GM12865 (cell line): ENCODE measurements around the gene ZDHHC13.

Experiments used
- DNase-seq: peaks from one replicate; pipeline ENCODE4 v3.0.0; 2010; ENCODE audit warnings: low read depth
- H3K4me3 ChIP-seq: 2 replicates; pipeline ENCODE4 v1.5.1; 2011; ENCODE audit warnings: mild to moderate bottlenecking, low read depth, low read length, control low read depth
- TF ChIP-seq, protein P1 (sequence below): IDR thresholded peaks from 2 replicates; pipeline ENCODE4 v1.5.1; 2011; ENCODE audit warnings: low read length, control low read depth, low read depth, inconsistent platforms; ENCODE audit not compliant: insufficient read depth; ENCODE audit errors: missing control alignments

Gene ZDHHC13

DNA sequence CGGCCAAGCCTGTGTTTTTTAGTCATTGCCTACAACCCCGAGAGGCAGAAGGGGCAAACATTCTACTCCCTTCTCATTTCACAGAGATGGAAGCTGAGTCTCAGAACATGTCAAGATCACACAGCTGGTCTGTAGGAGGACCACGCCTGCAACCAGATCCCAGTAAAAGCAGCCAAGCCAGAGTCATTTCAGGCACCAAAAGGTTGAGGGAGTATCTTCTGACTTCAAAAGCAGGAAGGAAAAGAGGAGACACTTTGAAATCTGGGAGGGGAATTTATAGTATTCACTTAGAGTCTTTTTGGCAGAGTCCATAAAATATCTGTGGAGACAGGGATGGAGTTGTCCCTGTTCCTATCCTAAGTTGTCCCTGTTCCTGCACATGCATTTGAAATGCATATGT, 17.9 kb upstream of the ZDHHC13 start:
- DNase-seq: no peak
- TF ChIP-seq, protein P1, sequence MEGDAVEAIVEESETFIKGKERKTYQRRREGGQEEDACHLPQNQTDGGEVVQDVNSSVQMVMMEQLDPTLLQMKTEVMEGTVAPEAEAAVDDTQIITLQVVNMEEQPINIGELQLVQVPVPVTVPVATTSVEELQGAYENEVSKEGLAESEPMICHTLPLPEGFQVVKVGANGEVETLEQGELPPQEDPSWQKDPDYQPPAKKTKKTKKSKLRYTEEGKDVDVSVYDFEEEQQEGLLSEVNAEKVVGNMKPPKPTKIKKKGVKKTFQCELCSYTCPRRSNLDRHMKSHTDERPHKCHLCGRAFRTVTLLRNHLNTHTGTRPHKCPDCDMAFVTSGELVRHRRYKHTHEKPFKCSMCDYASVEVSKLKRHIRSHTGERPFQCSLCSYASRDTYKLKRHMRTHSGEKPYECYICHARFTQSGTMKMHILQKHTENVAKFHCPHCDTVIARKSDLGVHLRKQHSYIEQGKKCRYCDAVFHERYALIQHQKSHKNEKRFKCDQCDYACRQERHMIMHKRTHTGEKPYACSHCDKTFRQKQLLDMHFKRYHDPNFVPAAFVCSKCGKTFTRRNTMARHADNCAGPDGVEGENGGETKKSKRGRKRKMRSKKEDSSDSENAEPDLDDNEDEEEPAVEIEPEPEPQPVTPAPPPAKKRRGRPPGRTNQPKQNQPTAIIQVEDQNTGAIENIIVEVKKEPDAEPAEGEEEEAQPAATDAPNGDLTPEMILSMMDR: no peak

DNA sequence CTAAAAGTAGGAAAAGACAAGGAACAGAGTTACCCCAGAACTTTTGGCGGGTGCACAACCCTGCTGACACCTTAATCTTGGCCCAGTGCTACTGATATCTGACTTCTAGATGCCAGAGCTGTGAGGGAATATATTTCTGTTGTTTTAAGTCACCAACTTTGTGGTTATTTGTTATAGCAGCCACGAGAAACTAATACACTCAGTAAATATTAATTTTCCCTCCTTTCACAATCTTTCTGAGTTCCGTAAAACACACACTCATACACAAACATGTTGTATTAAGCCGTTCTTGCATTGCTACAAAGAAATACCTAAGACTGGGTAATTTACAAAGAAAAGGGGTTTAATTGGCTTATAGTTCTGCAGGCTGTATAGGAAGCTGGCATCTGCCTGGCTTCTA, 16.1 kb upstream of the ZDHHC13 start:
- TF ChIP-seq, protein P1: no peak
- DNase-seq: no peak
- H3K4me3 ChIP-seq: no peak overlapping the region

More for the DNA sequence above, 17.9 kb upstream of the ZDHHC13 start:
- H3K4me3 ChIP-seq: no peak overlapping the region

DNA sequence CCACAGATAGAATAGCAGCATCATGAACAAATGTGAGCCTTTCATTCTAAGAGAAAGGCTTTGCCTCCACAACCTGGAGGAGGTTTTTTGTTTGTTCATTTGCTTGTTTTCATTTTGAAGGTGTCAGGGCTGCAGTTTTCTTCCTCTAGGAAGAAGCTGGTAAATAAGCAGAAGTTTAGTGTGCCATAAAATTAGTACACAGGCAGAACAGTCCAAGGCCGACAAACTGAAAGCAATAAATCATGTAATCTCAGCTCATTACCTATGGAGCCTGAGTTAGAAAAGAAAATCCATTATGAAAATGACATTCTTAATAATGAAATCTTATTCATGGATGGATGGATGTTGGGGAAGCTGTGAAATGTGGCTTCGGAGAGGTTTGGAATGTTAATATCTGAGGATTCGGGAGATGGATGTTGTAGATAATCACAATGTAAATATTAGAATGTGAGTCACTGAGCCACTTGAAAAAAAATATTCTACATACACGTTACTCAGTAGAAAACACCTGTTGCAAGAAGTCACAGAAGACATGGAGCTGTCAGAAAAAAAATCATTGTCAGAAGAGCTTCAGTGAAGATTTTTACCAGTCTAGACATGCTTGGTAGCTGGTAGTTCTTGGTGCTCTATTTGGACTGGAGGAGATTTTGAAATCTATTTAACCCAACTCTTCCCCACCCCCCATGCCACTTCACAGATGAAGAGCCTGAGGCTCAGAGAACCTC, 15.0 kb upstream of the ZDHHC13 start:
- H3K4me3 ChIP-seq: no peak overlapping the region
- TF ChIP-seq, protein P1: no peak
- no peak for DNase-seq

DNA sequence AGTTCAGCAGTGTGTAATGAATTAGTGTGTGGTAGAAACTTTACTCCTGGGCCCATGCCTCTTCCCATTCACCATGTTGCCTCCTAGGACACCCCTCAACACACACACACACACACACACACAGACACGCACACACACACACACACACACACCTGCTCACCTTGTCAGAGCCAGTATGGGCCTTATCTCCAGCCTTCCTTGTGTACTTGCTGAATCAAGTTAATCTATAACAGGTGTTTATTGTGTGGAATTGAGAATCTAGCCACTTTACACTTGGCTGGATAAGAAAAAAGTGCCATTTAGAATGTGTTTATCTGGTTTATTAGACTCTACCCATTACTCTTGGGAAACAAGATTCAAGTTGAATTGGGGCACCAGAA, 14.5 kb upstream of the ZDHHC13 start:
- no peak for DNase-seq
- H3K4me3 ChIP-seq: no peak overlapping the region
- TF ChIP-seq, protein P1: no peak

DNA sequence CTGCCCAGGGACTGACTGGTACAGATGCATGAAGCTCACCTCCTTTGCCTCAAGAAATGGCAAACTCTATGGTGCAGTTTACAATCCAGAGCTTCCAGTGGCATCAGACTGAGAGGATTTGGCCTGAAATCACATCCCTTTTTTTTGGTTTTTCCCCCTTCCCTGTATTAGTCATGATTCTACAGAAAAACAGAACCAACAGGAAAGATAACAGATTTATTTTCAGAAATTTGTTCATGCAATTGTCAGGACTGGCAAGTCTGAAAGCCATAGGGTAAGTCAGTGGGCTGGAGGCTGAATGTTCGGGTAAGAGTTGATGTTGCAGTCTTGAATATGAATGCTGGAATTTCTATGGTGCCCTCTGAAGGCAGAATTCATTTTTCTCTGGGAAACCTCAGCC, 12.0 kb upstream of the ZDHHC13 start:
- TF ChIP-seq, protein P1: no peak
- H3K4me3 ChIP-seq: no peak overlapping the region
- no peak for DNase-seq

DNA sequence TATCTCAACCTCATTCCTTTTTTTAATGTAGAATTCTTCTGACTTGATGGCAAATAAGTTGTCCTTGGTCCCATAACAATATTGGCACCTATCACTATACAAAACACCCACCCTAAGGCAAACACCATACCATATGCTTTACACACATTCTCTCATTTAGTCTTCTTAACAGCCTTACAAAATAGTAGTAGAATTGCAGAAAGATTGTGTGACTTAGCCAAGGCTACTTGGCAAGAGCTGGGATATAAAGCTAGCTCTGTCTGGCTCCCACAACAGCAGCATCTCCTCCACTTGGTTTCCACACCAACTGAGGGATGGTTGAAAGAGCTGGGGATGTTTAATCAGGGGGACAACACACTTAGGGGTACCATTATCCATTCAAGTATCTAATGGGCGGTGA, 9.8 kb upstream of the ZDHHC13 start:
- no peak overlapping the region for H3K4me3 ChIP-seq
- DNase-seq: no peak
- TF ChIP-seq, protein P1: no peak

DNA sequence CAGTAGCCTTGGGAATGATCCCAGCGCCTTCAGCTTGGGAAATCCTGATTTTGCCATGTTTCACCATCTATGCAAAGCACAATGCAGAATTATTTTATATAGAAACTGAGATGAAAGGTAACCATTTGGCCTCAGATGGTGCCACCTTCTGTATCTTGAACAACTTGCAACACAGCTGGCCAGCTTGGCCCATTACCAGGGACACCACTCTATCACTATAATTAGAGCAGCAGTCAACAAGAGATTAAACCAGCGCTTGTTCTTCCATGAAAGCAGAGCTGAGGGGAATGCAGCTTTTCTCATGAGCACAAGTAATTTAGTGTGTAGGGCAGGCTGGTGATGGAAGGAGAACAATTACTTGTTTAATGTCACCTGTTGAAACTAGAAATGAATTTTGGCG, 6.7 kb upstream of the ZDHHC13 start:
- TF ChIP-seq, protein P1: no peak
- H3K4me3 ChIP-seq: no peak overlapping the region
- no peak for DNase-seq
